Liver (tissue), 9 donors: ENCODE data around the gene TENM3. TPM values are rescaled to one million over a fixed set of nuclear protein-coding genes. Genes with fewer than 3 reads are reported as not detected.

Experiments
- DNase-seq: peaks from one replicate; pipeline ENCODE4 v3.0.0-alpha.2; 2017; ENCODE audit warnings: low spot score
- H3K27ac ChIP-seq, 2 donors: one replicate each; pipeline ENCODE4 v1.7.0; 2013; ENCODE audit warnings: inconsistent platforms in 2 of 2, low read length in 2 of 2, control low read depth in 1 of 2, low read depth in 1 of 2, mild to moderate bottlenecking in 1 of 2
- H3K27me3 ChIP-seq, 4 donors: one replicate each; pipeline versions ENCODE4 v1.6.1 to v1.7.0; 2013; ENCODE audit warnings: low read length in 3 of 4, inconsistent platforms in 1 of 4, mild to moderate bottlenecking in 1 of 4, moderate library complexity in 1 of 4; ENCODE audit not compliant: control insufficient read depth in 4 of 4, insufficient read depth in 4 of 4
- H3K36me3 ChIP-seq, 4 donors: one replicate each; pipeline versions ENCODE4 v1.6.1 to v1.7.0; 2013; ENCODE audit warnings: low read length in 3 of 4, mild to moderate bottlenecking in 3 of 4, low read depth in 1 of 4, moderate library complexity in 1 of 4; ENCODE audit not compliant: control insufficient read depth in 4 of 4, insufficient read depth in 3 of 4
- H3K4me1 ChIP-seq, 4 donors: one replicate each; pipeline versions ENCODE4 v1.6.1 to v1.7.0; 2013; ENCODE audit warnings: low read length in 3 of 4, mild to moderate bottlenecking in 3 of 4, moderate library complexity in 1 of 4; ENCODE audit not compliant: control insufficient read depth in 4 of 4, insufficient read depth in 4 of 4
- H3K4me3 ChIP-seq, 3 donors: one replicate each; pipeline versions ENCODE4 v1.6.1 to v1.7.0; 2013; ENCODE audit warnings: low read length in 3 of 3, control low read depth in 1 of 3, low read depth in 1 of 3, mild to moderate bottlenecking in 1 of 3
- H3K9ac ChIP-seq, 2 donors: one replicate each; pipeline ENCODE4 v1.7.0; 2013; ENCODE audit warnings: low read length in 2 of 2, mild to moderate bottlenecking in 2 of 2, moderate library complexity in 2 of 2, control low read depth in 1 of 2, low read depth in 1 of 2
- H3K9me3 ChIP-seq, 4 donors: one replicate each; pipeline versions ENCODE4 v1.6.1 to v1.7.0; 2013; ENCODE audit warnings: low read length in 3 of 4; ENCODE audit not compliant: control insufficient read depth in 4 of 4
- EGR1 ChIP-seq, 2 donors: IDR thresholded peaks; 2 replicates each; pipeline ENCODE4 v1.6.1; 2016 to 2018; ENCODE audit warnings: antibody characterized with exemption in 2 of 2, low read depth in 2 of 2
- FOXA1 ChIP-seq: IDR thresholded peaks from 2 replicates; pipeline ENCODE4 v1.6.1; 2016; ENCODE audit warnings: antibody characterized with exemption
- FOXA2 ChIP-seq: IDR thresholded peaks from 2 replicates; pipeline ENCODE4 v1.6.1; 2016; ENCODE audit warnings: antibody characterized with exemption
- GABPA ChIP-seq, 2 donors: IDR thresholded peaks in 1 of 2; conservative IDR thresholded peaks in 1 of 2; 2 replicates each; pipeline ENCODE4 v1.6.1; 2016; ENCODE audit warnings: antibody characterized with exemption in 2 of 2, mild to moderate bottlenecking in 1 of 2, moderate library complexity in 1 of 2
- HNF4A ChIP-seq, 2 donors: conservative IDR thresholded peaks; 2 replicates each; pipeline ENCODE4 v1.6.1; 2016; ENCODE audit warnings: antibody characterized with exemption in 2 of 2, mild to moderate bottlenecking in 2 of 2
- HNF4G ChIP-seq: IDR thresholded peaks from 2 replicates; pipeline ENCODE4 v1.6.1; 2016; ENCODE audit warnings: antibody characterized with exemption
- JUND ChIP-seq, 2 donors: IDR thresholded peaks; 2 replicates each; pipeline ENCODE4 v1.6.1; 2016; ENCODE audit warnings: antibody characterized with exemption in 2 of 2
- MAX ChIP-seq: IDR thresholded peaks from 2 replicates; pipeline ENCODE4 v1.6.1; 2016; ENCODE audit warnings: antibody characterized with exemption
- NR2F2 ChIP-seq: IDR thresholded peaks from 2 replicates; pipeline ENCODE4 v1.6.1; 2016; ENCODE audit warnings: antibody characterized with exemption
- RAD21 ChIP-seq, 2 donors: IDR thresholded peaks; 2 replicates each; pipeline ENCODE4 v1.6.1; 2016; ENCODE audit warnings: antibody characterized with exemption in 2 of 2, mild to moderate bottlenecking in 2 of 2
- RXRA ChIP-seq, 2 donors: IDR thresholded peaks; 2 replicates each; pipeline ENCODE4 v1.6.1; 2017 to 2018; ENCODE audit warnings: antibody characterized with exemption in 2 of 2, mild to moderate bottlenecking in 1 of 2
- SP1 ChIP-seq: IDR thresholded peaks from 2 replicates; pipeline ENCODE4 v1.6.1; 2018; ENCODE audit warnings: antibody characterized with exemption, mild to moderate bottlenecking
- TAF1 ChIP-seq: conservative IDR thresholded peaks from 2 replicates; pipeline ENCODE4 v1.6.1; 2016; ENCODE audit warnings: antibody characterized with exemption, mild to moderate bottlenecking
- YY1 ChIP-seq: IDR thresholded peaks from 2 replicates; pipeline ENCODE4 v1.6.1; 2016; ENCODE audit warnings: antibody characterized with exemption, mild to moderate bottlenecking
- ZBTB33 ChIP-seq: IDR thresholded peaks from 2 replicates; pipeline ENCODE4 v1.6.1; 2016; ENCODE audit warnings: antibody characterized with exemption
- WGBS: extraction: QIAGEN DNeasy Blood & Tissue Kit; methylation state at CpG from one replicate; pipeline ENCODE4 v1.1.7; 2013; 5-methylcytosine and 5-hydroxymethylcytosine counted together
- polyA plus RNA-seq, 2 donors: library from polyadenylated mRNA; stranded (reverse) in 1 of 2; unstranded in 1 of 2; fragments of 200-250 nt in 1 of 2; fragments of >200 nt in 1 of 2; fragmentation: Nextera tagmentation in 1 of 2; extraction: Ambion mirVana in 1 of 2; gene quantifications; one replicate each; pipeline versions ENCODE4 v1.2.1 to v1.2.3, GENCODE V29; 2013 to 2015
- total RNA-seq, 2 donors: library from RNA; depleted of rRNA; stranded (reverse); fragments of >200 nt; gene quantifications; one replicate each; pipeline ENCODE4 v1.2.3, GENCODE V29; 2014
- TF ChIP-seq, protein P1 (sequence below): IDR thresholded peaks from 2 replicates; pipeline ENCODE4 v1.6.1; 2016; ENCODE audit warnings: antibody characterized with exemption, mild to moderate bottlenecking
- TF ChIP-seq, protein P2 (sequence below): IDR thresholded peaks from 2 replicates; pipeline ENCODE4 v1.6.1; 2016; ENCODE audit warnings: antibody characterized with exemption
- TF ChIP-seq, protein P3 (sequence below): fragments of 150-350 bp; IDR thresholded peaks from 2 replicates; pipeline ENCODE4 v1.5.1; 2017; ENCODE audit warnings: improper control_type of control experiment, low read depth, low read length; ENCODE audit not compliant: missing input control
- donor health status: healthy.
- donor health status: healthy.
- donor health status: healthy.
- donor health status: healthy.
- donor health status: healthy.

Gene TENM3
- total and polyA plus RNA-seq, 4 donors, result 0.32 to 16.8 (median 0.70) TPM

DNA sequence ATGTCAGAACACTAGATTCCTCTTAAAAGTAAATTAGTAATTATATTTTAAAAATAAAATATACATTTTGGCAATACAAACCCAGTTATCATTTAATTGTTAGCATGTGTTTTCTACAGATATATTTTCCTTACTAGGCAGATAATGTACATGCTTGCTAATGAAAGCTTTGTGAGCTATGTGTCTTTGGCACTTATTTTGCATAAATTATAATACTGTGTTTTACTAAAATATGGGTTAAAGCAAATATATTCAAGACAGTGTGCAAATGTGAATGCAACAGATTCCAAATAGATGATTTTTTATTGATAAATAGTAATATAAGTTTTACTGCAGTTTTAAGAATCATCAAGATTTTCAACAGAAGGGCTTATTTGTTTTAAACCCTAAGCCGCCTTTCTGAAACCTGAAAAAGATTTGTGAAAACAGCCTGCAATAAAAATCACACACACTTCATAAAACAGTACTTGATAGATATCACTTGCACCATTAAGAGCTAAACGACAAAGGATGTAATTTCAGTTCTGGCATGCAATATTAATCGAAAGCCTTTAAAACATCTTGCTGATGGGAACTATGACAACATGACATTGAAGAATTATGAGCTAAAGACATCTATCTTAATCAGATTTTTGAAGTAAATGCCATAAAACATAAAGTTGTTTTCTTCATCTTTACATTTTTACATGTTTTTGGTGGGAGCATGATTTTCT is 340.7 kb downstream of the TENM3 start:
- H3K27ac ChIP-seq, result no peak overlapping the region
- 86% methylated on average over 3 of the region's 3 CpGs for WGBS

More for the DNA sequence above, 340.7 kb downstream of the TENM3 start:
- H3K27me3 ChIP-seq, result no peaks in the 10 kb centered on the region
- no peaks in the 10 kb centered on the region for H3K36me3 ChIP-seq
- no peaks in the 10 kb centered on the region for H3K4me1 ChIP-seq
- DNase-seq, result no peak
- no peak overlapping the region for H3K4me3 ChIP-seq
- no peaks in the 10 kb centered on the region for H3K9me3 ChIP-seq
- H3K9ac ChIP-seq, result no peak overlapping the region
- TF ChIP-seq, protein P1, sequence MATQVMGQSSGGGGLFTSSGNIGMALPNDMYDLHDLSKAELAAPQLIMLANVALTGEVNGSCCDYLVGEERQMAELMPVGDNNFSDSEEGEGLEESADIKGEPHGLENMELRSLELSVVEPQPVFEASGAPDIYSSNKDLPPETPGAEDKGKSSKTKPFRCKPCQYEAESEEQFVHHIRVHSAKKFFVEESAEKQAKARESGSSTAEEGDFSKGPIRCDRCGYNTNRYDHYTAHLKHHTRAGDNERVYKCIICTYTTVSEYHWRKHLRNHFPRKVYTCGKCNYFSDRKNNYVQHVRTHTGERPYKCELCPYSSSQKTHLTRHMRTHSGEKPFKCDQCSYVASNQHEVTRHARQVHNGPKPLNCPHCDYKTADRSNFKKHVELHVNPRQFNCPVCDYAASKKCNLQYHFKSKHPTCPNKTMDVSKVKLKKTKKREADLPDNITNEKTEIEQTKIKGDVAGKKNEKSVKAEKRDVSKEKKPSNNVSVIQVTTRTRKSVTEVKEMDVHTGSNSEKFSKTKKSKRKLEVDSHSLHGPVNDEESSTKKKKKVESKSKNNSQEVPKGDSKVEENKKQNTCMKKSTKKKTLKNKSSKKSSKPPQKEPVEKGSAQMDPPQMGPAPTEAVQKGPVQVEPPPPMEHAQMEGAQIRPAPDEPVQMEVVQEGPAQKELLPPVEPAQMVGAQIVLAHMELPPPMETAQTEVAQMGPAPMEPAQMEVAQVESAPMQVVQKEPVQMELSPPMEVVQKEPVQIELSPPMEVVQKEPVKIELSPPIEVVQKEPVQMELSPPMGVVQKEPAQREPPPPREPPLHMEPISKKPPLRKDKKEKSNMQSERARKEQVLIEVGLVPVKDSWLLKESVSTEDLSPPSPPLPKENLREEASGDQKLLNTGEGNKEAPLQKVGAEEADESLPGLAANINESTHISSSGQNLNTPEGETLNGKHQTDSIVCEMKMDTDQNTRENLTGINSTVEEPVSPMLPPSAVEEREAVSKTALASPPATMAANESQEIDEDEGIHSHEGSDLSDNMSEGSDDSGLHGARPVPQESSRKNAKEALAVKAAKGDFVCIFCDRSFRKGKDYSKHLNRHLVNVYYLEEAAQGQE, result no peak
- TF ChIP-seq JUND (IDR thresholded peaks at IDR 0.05), result no peak
- no peak for TF ChIP-seq FOXA2
- TF ChIP-seq HNF4A (conservative IDR thresholded peaks at IDR 0.05), result no peak
- TF ChIP-seq MAX, result no peak
- TF ChIP-seq YY1, result no peak
- no peak for TF ChIP-seq GABPA (IDR thresholded peaks at IDR 0.05 in 1 of 2, conservative IDR thresholded peaks at IDR 0.05 in 1 of 2)
- no peak for TF ChIP-seq EGR1 (IDR thresholded peaks at IDR 0.05; ENCODE audit: low read depth in 2 of 2)
- TF ChIP-seq TAF1, result no peak
- no peak for TF ChIP-seq RAD21 (IDR thresholded peaks at IDR 0.05)
- TF ChIP-seq, protein P2, sequence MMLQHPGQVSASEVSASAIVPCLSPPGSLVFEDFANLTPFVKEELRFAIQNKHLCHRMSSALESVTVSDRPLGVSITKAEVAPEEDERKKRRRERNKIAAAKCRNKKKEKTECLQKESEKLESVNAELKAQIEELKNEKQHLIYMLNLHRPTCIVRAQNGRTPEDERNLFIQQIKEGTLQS, result no peak
- no peak for TF ChIP-seq SP1
- TF ChIP-seq, protein P3, sequence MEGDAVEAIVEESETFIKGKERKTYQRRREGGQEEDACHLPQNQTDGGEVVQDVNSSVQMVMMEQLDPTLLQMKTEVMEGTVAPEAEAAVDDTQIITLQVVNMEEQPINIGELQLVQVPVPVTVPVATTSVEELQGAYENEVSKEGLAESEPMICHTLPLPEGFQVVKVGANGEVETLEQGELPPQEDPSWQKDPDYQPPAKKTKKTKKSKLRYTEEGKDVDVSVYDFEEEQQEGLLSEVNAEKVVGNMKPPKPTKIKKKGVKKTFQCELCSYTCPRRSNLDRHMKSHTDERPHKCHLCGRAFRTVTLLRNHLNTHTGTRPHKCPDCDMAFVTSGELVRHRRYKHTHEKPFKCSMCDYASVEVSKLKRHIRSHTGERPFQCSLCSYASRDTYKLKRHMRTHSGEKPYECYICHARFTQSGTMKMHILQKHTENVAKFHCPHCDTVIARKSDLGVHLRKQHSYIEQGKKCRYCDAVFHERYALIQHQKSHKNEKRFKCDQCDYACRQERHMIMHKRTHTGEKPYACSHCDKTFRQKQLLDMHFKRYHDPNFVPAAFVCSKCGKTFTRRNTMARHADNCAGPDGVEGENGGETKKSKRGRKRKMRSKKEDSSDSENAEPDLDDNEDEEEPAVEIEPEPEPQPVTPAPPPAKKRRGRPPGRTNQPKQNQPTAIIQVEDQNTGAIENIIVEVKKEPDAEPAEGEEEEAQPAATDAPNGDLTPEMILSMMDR, result no peak
- no peak for TF ChIP-seq FOXA1
- TF ChIP-seq NR2F2, result no peak
- TF ChIP-seq ZBTB33, result no peak
- no peak for TF ChIP-seq RXRA (IDR thresholded peaks at IDR 0.05)
- no peak for TF ChIP-seq HNF4G
